HepG2 (cell line): ENCODE data around the gene HNRNPF. TPM values are rescaled to one million over a fixed set of nuclear protein-coding genes. Genes with fewer than 3 reads are reported as not detected.

ENCODE experiments used
- HMGA1 ChIP-seq: sonication (generic); formaldehyde crosslinking; conservative IDR thresholded peaks from 2 replicates; pipeline ENCODE4 v1.4.0; 2020; ENCODE audit warnings: missing genetic modification reagents
- MLLT10 ChIP-seq: sonication (generic); formaldehyde crosslinking; IDR thresholded peaks from 2 replicates; pipeline ENCODE4 v1.4.0; 2020; ENCODE audit warnings: missing genetic modification reagents
- RFX1 ChIP-seq: fragments of 450-650 bp; IDR thresholded peaks from 2 replicates; pipeline ENCODE4 v1.6.1; 2017
- SMAD1 ChIP-seq: sonication (generic); formaldehyde crosslinking; IDR thresholded peaks from 2 replicates; pipeline ENCODE4 v1.4.0; 2020; ENCODE audit warnings: missing genetic modification reagents, low read depth, mild to moderate bottlenecking, borderline replicate concordance
- SNRNP70 ChIP-seq: fragments of 200-400 bp; formaldehyde crosslinking; IDR thresholded peaks from 2 replicates; pipeline ENCODE4 v1.6.1; 2017; ENCODE audit warnings: mild to moderate bottlenecking, low read depth, low read length, moderate library complexity
- ZBTB20 ChIP-seq: sonication (generic); formaldehyde crosslinking; IDR thresholded peaks from 2 replicates; pipeline ENCODE4 v1.8.1; 2023; ENCODE audit warnings: missing genetic modification reagents, low read depth, mild to moderate bottlenecking, borderline replicate concordance
- ZNF12 ChIP-seq: sonication (generic); formaldehyde crosslinking; IDR thresholded peaks from 2 replicates; pipeline ENCODE4 v1.5.0; 2020; ENCODE audit warnings: missing genetic modification reagents
- ZNF382 ChIP-seq: sonication (generic); formaldehyde crosslinking; IDR thresholded peaks from 2 replicates; pipeline ENCODE4 v1.5.0; 2020; ENCODE audit warnings: missing genetic modification reagents, mild to moderate bottlenecking, borderline replicate concordance
- ZNF484 ChIP-seq: sonication (generic); formaldehyde crosslinking; IDR thresholded peaks from 2 replicates; pipeline ENCODE4 v1.5.1; 2020; ENCODE audit warnings: mild to moderate bottlenecking, low read depth, missing genetic modification reagents, borderline replicate concordance
- ZNF501 ChIP-seq: sonication (generic); formaldehyde crosslinking; IDR thresholded peaks from 2 replicates; pipeline ENCODE4 v1.5.1; 2020; ENCODE audit warnings: mild to moderate bottlenecking, moderate library complexity, missing genetic modification reagents
- ZNF530 ChIP-seq: sonication (generic); formaldehyde crosslinking; IDR thresholded peaks from 2 replicates; pipeline ENCODE4 v1.5.0; 2020; ENCODE audit warnings: low read depth, mild to moderate bottlenecking, missing genetic modification reagents
- ZNF550 ChIP-seq: sonication (generic); formaldehyde crosslinking; IDR thresholded peaks from 2 replicates; pipeline ENCODE4 v1.4.0; 2020; ENCODE audit warnings: mild to moderate bottlenecking, missing genetic modification reagents, borderline replicate concordance
- ZNF577 ChIP-seq: sonication (generic); formaldehyde crosslinking; IDR thresholded peaks from 2 replicates; pipeline ENCODE4 v1.4.0; 2020; ENCODE audit warnings: mild to moderate bottlenecking, low read depth, missing genetic modification reagents, borderline replicate concordance
- ZNF772 ChIP-seq: sonication (generic); formaldehyde crosslinking; IDR thresholded peaks from 2 replicates; pipeline ENCODE4 v1.5.0; 2020; ENCODE audit warnings: mild to moderate bottlenecking, missing genetic modification reagents
- polyA plus RNA-seq, 8 experiments: library from polyadenylated mRNA; depleted of rRNA in 3 of 8; stranded (reverse) in 7 of 8; unstranded in 1 of 8; fragments of >200 nt; fragmentation: Illumina TruSeq in 4 of 8; extraction: Trizol in 4 of 8; gene quantifications; 2 replicates each; pipeline versions ENCODE4 v1.2.1 to v1.2.3, GENCODE V29; 2011 to 2016; ENCODE audit warnings: low read depth in 4 of 8, missing spikeins in 1 of 8, mixed read lengths in 1 of 8; ENCODE audit not compliant: insufficient read depth in 1 of 8
- total RNA-seq, 5 experiments: library from RNA; depleted of rRNA; stranded (reverse); fragments of >200 nt; fragmentation: Illumina TruSeq; extraction: Trizol; gene quantifications; 2 replicates each; pipeline ENCODE4 v1.2.3, GENCODE V29; 2016; ENCODE audit warnings: low read depth in 1 of 5
- TF ChIP-seq, protein P1 (sequence below): IDR thresholded peaks from 2 replicates; pipeline ENCODE4 v1.6.1; 2018; ENCODE audit warnings: missing genetic modification reagents, mild to moderate bottlenecking, missing compliant biosample characterization
- TF ChIP-seq, protein P2 (sequence below), 2 experiments: fragments of 450-650 bp in 1 of 2; sonication (generic) in 1 of 2; formaldehyde crosslinking in 1 of 2; IDR thresholded peaks; 2 replicates each; pipeline versions ENCODE4 v1.6.1 to v1.8.0; 2016 to 2022; ENCODE audit warnings: antibody characterized with exemption in 1 of 2, mild to moderate bottlenecking in 1 of 2, missing genetic modification reagents in 1 of 2
- TF ChIP-seq, protein P3 (sequence below): sonication (generic); formaldehyde crosslinking; IDR thresholded peaks from 2 replicates; pipeline ENCODE4 v1.5.0; 2020; ENCODE audit warnings: missing genetic modification reagents

HNRNPF gene
- total and polyA plus RNA-seq, 2 of the 13 experiments (the other 11 are each of a cell fraction or from before 2014, with no cell fraction given): 166 to 308 TPM

DNA sequence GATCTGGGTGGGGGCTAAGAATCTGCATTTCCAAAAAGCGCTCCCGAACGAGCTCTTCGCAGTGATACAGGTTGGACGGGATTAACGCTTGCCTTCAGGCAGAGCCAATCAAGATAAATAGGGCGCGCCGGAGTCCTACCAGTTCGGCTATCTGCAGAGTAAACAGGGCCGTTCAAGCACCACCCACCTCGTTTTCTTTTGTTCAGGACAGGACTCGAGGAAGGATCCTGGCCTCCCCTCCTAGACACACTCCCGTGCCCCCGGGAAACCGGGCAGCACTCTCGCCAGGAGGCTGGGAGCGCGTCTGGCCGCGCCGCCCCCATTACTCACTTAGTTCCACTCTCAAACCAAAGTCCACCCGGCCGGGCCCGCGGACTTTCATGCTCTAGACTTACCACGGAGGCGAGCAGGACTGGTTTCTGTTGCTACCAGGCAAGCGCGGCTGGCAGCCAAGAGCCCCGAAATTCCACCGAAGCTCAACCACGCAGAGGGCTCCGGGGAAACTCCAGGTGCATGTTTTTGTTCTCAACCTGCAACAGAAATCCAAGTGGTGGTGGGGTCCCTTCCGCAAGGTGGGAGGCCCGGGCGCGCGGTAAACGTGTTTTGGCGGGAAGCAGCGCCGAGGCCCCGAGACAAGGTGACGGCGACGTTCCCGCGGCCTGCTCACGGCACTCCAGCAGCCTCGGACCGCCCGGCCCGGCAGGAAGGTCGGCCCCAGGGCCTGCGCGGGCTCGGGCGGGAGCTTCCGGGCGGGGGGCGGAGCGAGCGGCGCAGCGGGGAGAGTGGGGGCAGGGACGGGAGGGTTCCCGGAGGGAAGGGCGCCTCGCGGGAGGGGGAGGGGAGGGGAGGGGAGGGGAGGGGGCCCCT, 12.7 kb downstream of the HNRNPF start (continued):
- TF ChIP-seq ZNF12 (CRISPR knock-in tag): no peak
- TF ChIP-seq SMAD1 (CRISPR knock-in tag): 0 out of 2 replicates have a peak, but pooled peaks have one; percentile 31
- no peak for TF ChIP-seq ZNF530 (CRISPR knock-in tag)
- no peak for TF ChIP-seq MLLT10 (CRISPR knock-in tag)
- TF ChIP-seq HMGA1: no peak
- TF ChIP-seq ZNF577: no peak
- TF ChIP-seq, protein P1, sequence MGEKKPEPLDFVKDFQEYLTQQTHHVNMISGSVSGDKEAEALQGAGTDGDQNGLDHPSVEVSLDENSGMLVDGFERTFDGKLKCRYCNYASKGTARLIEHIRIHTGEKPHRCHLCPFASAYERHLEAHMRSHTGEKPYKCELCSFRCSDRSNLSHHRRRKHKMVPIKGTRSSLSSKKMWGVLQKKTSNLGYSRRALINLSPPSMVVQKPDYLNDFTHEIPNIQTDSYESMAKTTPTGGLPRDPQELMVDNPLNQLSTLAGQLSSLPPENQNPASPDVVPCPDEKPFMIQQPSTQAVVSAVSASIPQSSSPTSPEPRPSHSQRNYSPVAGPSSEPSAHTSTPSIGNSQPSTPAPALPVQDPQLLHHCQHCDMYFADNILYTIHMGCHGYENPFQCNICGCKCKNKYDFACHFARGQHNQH (CRISPR knock-in tag): no peak
- no peak for TF ChIP-seq ZNF382 (CRISPR knock-in tag)
- TF ChIP-seq ZNF772: no peak
- TF ChIP-seq ZNF501: peak; percentile 80
- TF ChIP-seq ZNF484: no peak
- TF ChIP-seq, protein P2, sequence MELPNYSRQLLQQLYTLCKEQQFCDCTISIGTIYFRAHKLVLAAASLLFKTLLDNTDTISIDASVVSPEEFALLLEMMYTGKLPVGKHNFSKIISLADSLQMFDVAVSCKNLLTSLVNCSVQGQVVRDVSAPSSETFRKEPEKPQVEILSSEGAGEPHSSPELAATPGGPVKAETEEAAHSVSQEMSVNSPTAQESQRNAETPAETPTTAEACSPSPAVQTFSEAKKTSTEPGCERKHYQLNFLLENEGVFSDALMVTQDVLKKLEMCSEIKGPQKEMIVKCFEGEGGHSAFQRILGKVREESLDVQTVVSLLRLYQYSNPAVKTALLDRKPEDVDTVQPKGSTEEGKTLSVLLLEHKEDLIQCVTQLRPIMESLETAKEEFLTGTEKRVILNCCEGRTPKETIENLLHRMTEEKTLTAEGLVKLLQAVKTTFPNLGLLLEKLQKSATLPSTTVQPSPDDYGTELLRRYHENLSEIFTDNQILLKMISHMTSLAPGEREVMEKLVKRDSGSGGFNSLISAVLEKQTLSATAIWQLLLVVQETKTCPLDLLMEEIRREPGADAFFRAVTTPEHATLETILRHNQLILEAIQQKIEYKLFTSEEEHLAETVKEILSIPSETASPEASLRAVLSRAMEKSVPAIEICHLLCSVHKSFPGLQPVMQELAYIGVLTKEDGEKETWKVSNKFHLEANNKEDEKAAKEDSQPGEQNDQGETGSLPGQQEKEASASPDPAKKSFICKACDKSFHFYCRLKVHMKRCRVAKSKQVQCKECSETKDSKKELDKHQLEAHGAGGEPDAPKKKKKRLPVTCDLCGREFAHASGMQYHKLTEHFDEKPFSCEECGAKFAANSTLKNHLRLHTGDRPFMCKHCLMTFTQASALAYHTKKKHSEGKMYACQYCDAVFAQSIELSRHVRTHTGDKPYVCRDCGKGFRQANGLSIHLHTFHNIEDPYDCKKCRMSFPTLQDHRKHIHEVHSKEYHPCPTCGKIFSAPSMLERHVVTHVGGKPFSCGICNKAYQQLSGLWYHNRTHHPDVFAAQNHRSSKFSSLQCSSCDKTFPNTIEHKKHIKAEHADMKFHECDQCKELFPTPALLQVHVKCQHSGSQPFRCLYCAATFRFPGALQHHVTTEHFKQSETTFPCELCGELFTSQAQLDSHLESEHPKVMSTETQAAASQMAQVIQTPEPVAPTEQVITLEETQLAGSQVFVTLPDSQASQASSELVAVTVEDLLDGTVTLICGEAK (IDR thresholded peaks at IDR 0.05): no peak
- TF ChIP-seq, protein P2 (CRISPR knock-in tag; IDR thresholded peaks at IDR 0.05): no peak
- no peak for TF ChIP-seq SNRNP70
- no peak for TF ChIP-seq ZNF550 (CRISPR knock-in tag)
- TF ChIP-seq, protein P3, sequence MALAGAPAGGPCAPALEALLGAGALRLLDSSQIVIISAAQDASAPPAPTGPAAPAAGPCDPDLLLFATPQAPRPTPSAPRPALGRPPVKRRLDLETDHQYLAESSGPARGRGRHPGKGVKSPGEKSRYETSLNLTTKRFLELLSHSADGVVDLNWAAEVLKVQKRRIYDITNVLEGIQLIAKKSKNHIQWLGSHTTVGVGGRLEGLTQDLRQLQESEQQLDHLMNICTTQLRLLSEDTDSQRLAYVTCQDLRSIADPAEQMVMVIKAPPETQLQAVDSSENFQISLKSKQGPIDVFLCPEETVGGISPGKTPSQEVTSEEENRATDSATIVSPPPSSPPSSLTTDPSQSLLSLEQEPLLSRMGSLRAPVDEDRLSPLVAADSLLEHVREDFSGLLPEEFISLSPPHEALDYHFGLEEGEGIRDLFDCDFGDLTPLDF: peak; percentile 75
- no peak; the same call in 1 of the 2 replicates for TF ChIP-seq ZBTB20 (CRISPR knock-in tag)
- no peak for TF ChIP-seq RFX1
